HUES6 (cell line): ENCODE results near the gene UHRF1.

Source experiments
- H3K27ac ChIP-seq: 2 replicates; pipeline ENCODE4 v1.7.0; 2013; ENCODE audit warnings: low read depth, mild to moderate bottlenecking, low read length, inconsistent platforms
- H3K27me3 ChIP-seq: 2 replicates; pipeline ENCODE4 v1.6.1; 2013; ENCODE audit warnings: low read length; ENCODE audit not compliant: control insufficient read depth, insufficient read depth
- H3K36me3 ChIP-seq: 2 replicates; pipeline ENCODE4 v1.6.1; 2013; ENCODE audit warnings: low read length; ENCODE audit not compliant: control insufficient read depth, insufficient read depth
- H3K4me1 ChIP-seq: 2 replicates; pipeline ENCODE4 v1.6.1; 2013; ENCODE audit warnings: low read length; ENCODE audit not compliant: control insufficient read depth, insufficient read depth
- H3K4me3 ChIP-seq: 2 replicates; pipeline ENCODE4 v1.5.1; 2013; ENCODE audit warnings: low read depth, low read length
- H3K9ac ChIP-seq: one replicate; pipeline ENCODE4 v1.6.1; 2013; ENCODE audit warnings: mild to moderate bottlenecking, low read length
- H3K9me3 ChIP-seq: 2 replicates; pipeline ENCODE4 v1.6.1; 2013; ENCODE audit warnings: low read depth, low read length; ENCODE audit not compliant: control insufficient read depth, insufficient read depth

UHRF1 gene

DNA sequence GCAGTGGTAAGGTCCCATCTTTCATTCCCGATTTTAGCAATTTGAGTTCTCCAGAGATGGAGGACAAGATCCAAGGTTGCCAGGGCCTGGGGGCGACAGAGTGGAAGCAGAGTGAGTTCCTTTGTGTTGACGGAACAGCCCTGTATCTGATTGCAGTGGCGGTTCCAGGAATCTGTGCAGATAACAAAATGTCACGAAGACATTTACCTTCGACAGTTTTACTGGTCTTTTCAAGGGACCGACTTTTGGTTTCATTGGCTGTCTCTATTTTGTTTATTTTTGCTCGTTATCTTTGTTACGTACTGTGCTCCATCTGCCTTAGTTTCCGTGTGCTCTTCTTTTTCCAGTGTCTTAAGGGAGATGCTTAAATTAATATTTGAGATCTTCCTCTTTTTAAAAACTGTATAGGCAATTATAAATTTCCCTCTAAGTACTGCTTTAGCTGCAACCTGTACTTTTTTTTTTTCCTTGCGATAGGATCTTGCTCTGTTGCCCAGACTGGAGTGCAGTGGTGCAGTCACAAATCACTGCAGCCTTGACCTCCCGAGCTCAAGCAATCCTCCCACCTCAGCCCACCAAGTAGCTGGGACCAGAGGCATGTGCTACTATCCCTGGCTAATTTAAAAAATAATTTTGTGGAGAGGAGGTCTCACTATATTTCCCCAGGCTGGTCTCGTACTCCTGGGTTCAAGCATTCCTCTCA lies 82.8 kb downstream of the UHRF1 start:
- H3K9ac ChIP-seq = no peak overlapping the region
- peaks cover 4% of the 10 kb centered on the region; the same call in 1 of the 2 replicates for H3K36me3 ChIP-seq
- peaks cover 25% of the 10 kb centered on the region for H3K4me1 ChIP-seq
- H3K4me3 ChIP-seq = no peak overlapping the region
- no peaks in the 10 kb centered on the region for H3K27me3 ChIP-seq
- no peaks in the 10 kb centered on the region for H3K9me3 ChIP-seq
- no peak overlapping the region for H3K27ac ChIP-seq

DNA sequence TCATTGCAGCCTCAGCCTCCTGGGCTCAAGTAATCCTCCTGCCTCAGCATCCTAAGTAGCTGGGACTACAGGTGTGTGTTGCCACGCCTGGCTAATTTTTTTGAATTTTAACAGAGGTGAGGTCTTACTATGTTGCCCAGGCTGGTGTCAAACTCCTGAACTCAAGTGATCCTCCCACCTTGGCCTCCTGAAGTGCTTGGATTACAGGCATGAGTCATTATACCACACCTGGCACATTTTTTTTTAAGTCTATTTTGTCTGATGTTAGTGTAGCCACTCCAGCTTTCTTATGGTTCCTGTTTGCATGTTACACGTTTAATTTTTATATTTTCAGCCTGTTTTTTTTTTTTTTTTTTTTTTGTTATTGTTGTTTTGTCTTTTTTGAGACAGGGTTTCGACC lies 84.4 kb downstream of the UHRF1 start:
- H3K36me3 ChIP-seq = peaks cover 4% of the 10 kb centered on the region; the same call in 1 of the 2 replicates

DNA sequence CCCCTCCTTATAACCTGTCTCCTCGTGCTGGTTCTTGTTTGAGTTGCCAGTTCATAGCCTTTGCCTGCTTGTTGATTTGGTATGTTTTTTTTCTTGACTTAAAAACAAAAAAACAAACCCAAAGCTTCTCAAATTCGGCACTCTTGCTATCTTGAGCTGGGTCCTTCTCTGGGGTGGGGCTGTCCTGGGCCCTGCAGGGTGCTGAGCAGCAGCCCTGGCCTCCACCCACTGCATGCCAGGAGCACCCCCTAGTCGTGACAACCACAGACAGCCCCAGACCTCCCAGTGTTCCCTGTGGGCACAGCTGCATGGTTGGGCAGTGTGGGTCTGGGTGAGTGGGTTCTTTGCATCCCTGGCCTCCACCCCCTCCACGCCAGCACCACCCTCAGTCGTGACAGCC lies 87.4 kb downstream of the UHRF1 start:
- H3K27me3 ChIP-seq = no peaks in the 10 kb centered on the region
- H3K4me3 ChIP-seq = no peak overlapping the region
- no peaks in the 10 kb centered on the region for H3K9me3 ChIP-seq
- no peak overlapping the region for H3K9ac ChIP-seq
- peaks cover 4% of the 10 kb centered on the region; the same call in 1 of the 2 replicates for H3K36me3 ChIP-seq
- no peak overlapping the region for H3K27ac ChIP-seq
- H3K4me1 ChIP-seq = peaks cover 2% of the 10 kb centered on the region; the same call in 1 of the 2 replicates

More for the DNA sequence above, 84.4 kb downstream of the UHRF1 start:
- H3K27ac ChIP-seq = no peak overlapping the region
- H3K9me3 ChIP-seq = no peaks in the 10 kb centered on the region
- no peaks in the 10 kb centered on the region for H3K27me3 ChIP-seq
- peaks cover 13% of the 10 kb centered on the region for H3K4me1 ChIP-seq
- no peak overlapping the region for H3K4me3 ChIP-seq
- no peak overlapping the region for H3K9ac ChIP-seq

DNA sequence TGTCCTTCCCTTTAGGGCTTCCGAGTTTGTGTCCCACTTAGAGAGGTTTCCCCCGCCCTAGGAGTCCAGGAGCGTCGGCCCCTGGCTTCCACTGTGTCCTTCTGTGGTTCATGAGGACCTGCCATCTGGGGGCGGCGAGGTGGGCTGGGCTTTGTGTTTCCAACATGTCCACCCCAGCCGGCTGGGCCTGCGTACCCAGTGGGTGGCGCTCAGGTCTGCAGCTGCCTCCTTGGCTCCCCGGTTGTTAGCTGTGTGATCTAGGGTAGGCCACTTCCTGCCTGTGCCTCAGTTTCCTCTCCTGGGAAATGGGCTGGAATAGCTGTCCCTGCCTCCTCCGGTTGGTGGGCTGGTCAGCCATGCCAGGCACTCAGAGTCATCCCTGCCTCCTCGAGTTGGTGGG lies 88.0 kb downstream of the UHRF1 start:
- H3K27me3 ChIP-seq = no peaks in the 10 kb centered on the region
- H3K4me1 ChIP-seq = no peaks in the 10 kb centered on the region
- H3K36me3 ChIP-seq = peaks cover 4% of the 10 kb centered on the region; the same call in 1 of the 2 replicates
- no peak overlapping the region for H3K9ac ChIP-seq
- no peak overlapping the region for H3K27ac ChIP-seq
- H3K4me3 ChIP-seq = no peak overlapping the region
- no peaks in the 10 kb centered on the region for H3K9me3 ChIP-seq

DNA sequence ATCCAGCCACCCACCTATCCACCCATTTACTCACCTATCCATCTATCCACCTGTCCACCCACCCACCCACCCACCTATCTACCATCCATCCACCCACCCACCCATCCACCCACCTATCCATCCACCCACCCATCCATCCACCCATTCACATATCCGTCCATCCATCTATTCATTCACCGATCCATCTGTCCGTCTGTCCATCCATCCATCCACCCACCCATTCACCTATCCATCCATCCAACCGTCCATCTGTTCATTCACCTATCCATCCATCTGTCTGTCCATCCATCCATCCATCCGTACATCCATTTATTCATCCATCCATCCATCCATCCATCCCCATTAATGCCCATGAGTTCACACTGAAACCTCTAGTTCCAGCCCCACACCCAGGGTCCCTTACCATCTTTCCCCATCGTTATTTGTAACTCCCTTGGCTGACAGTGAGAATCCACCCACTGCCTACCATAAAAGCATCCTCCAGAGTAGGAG lies 90.9 kb downstream of the UHRF1 start:
- Histone ChIP-seq H3K27me3 (no peaks in the 10 kb centered on the region), H3K9me3 (no peaks in the 10 kb centered on the region), H3K9ac (no peak overlapping the region), H3K4me1 (no peaks in the 10 kb centered on the region), H3K36me3 (peaks cover 4% of the 10 kb centered on the region; the same call in 1 of the 2 replicates), H3K4me3 (no peak overlapping the region), H3K27ac (no peak overlapping the region)

DNA sequence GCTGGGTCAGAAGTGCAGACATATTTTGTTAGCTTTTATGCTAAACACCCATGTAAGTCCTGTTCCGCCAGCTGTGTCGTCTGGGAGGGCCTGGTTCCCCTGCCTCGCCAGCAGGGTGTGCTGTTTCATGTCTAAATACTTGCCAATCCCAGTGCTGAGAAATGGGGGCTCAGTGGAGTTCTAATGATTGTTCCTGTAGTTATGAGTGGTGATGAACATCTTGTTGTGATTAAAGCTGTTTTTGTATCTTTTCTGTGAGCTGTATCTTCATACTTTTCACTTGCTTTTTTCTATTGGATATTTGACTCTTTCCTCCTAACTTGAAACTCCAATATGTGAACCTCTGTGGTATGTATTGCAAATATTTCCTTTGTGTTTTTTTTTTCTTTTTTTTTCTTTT lies 92.3 kb downstream of the UHRF1 start:
- no peak overlapping the region for H3K4me3 ChIP-seq
- H3K27ac ChIP-seq = no peak overlapping the region
- H3K4me1 ChIP-seq = no peaks in the 10 kb centered on the region
- H3K9me3 ChIP-seq = no peaks in the 10 kb centered on the region
- no peaks in the 10 kb centered on the region for H3K27me3 ChIP-seq
- no peak overlapping the region for H3K9ac ChIP-seq
- H3K36me3 ChIP-seq = no peaks in the 10 kb centered on the region

DNA sequence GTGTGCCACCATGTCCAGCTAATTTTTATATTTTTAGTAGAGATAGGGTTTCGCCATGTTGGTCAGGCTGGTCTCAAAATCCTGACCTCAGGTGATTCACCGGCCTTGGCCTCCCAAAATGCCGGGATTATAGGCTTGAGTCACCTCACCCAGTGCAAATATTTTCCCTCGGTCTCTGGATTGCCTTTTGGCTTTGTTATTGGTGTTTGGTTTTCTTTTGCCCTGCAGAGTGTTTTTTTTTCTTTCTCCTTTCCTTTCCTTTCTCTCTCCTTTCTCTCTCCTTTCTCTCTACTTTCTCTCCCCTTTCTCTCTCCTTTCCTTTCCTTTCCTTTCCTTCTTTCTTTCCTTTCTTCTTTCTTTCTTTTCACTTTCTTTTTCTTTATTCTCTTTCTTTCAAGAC lies 92.8 kb downstream of the UHRF1 start:
- Histone ChIP-seq H3K4me1 (no peaks in the 10 kb centered on the region), H3K36me3 (no peaks in the 10 kb centered on the region), H3K27me3 (no peaks in the 10 kb centered on the region), H3K9ac (no peak overlapping the region), H3K4me3 (no peak overlapping the region), H3K9me3 (no peaks in the 10 kb centered on the region), H3K27ac (no peak overlapping the region)

DNA sequence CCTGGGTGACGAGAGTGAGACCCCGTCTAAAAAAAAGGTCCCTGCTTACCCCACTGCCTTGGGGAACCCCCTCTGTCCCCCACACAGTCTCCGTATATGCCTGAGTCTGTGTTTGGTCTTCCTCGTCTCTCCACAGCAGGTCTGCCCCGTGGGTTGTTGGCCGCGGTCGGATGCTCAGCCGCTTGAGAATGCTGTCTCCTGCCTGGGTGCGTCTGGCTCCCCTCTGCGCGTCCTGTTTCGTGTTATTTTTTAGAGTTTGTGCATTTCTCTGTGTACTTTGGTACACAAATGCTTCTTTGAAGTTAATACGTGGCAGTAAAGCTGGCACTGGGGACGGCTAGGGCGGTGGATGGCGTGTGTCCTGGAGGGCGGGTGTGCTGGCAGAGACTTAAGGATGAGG lies 94.5 kb downstream of the UHRF1 start:
- Histone ChIP-seq H3K36me3 (no peaks in the 10 kb centered on the region), H3K27ac (no peak overlapping the region), H3K9ac (no peak overlapping the region)

DNA sequence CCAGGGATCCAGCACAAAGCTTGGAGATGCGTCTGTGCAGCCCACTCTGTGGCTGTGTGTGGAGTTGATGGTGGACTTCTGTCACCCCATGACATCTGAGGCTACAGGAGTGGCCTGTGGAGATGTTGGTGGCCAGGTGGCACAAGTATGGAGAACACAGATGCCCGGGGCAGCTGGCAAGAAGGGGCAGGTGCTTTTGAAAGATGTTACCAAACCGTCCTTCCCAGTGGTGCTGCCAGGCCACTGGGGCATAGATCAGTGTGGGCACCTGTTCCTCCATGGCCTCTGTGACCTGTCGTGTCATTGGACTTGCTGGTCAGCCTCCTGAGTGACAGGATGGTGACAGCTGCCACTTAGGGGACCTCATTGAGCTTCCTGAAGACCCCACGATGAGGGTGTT lies 95.8 kb downstream of the UHRF1 start:
- Histone ChIP-seq H3K4me1 (no peaks in the 10 kb centered on the region), H3K27ac (no peak overlapping the region)

More for the DNA sequence above, 94.5 kb downstream of the UHRF1 start:
- Histone ChIP-seq H3K4me1 (no peaks in the 10 kb centered on the region), H3K4me3 (no peak overlapping the region), H3K27me3 (no peaks in the 10 kb centered on the region), H3K9me3 (peaks cover 6% of the 10 kb centered on the region; the same call in 1 of the 2 replicates)

DNA sequence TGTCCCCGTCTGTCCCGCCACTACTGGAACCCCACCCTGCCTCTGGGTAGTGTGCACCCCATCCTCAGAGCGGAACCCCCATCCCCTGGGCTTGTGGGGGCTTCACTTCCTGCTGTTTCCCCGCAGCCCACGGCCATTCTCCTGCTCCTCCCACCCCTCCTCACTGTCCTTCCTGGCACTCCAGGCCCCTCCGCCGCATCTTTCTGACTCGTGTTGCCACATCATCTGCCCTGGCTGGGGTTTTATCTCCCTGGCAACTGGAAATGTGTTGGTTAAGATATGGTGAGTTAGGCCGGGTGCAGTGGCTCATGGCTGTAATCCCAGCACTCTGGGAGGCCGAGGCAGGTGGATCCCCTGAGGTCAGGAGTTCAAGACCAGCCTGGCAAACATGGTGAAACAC lies 96.9 kb downstream of the UHRF1 start:
- Histone ChIP-seq H3K27ac (no peak overlapping the region), H3K27me3 (no peaks in the 10 kb centered on the region), H3K4me3 (no peak overlapping the region), H3K9ac (no peak overlapping the region), H3K36me3 (no peaks in the 10 kb centered on the region), H3K4me1 (no peaks in the 10 kb centered on the region), H3K9me3 (peaks cover 6% of the 10 kb centered on the region; the same call in 1 of the 2 replicates)

More for the DNA sequence above, 95.8 kb downstream of the UHRF1 start:
- Histone ChIP-seq H3K9me3 (peaks cover 6% of the 10 kb centered on the region; the same call in 1 of the 2 replicates), H3K4me3 (no peak overlapping the region), H3K27me3 (no peaks in the 10 kb centered on the region), H3K36me3 (no peaks in the 10 kb centered on the region), H3K9ac (no peak overlapping the region)

DNA sequence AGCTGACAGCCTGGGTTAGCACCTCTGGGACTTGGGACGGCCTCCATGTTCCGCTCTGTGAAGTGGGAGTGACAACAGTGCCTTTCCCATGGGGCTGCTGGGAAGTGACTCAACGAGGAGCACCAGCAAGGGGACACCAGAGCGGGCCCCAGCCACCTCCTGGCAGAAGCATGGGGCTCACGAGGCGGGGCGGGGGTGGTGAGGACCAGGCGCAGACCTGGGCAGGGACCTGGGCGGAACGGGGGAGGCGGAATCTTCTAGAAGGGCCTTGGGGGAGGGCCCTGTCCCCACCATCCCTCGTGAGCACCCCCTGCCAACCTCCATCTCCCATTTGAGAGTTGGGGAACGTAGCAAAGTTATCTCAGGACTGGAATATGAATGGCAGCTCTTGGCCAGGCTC lies 97.5 kb downstream of the UHRF1 start:
- H3K9me3 ChIP-seq = peaks cover 6% of the 10 kb centered on the region; the same call in 1 of the 2 replicates
- no peak overlapping the region for H3K9ac ChIP-seq
- H3K27ac ChIP-seq = no peak overlapping the region
- H3K4me3 ChIP-seq = no peak overlapping the region
- H3K4me1 ChIP-seq = peaks cover under 1% of the 10 kb centered on the region; the same call in 1 of the 2 replicates
- H3K36me3 ChIP-seq = no peaks in the 10 kb centered on the region
- H3K27me3 ChIP-seq = no peaks in the 10 kb centered on the region
